Measurements from ENCODE around the gene SPINK8.
"Not testable (repeated sequence)": the region's sequence is repeated elsewhere in the genome, so short reads cannot be mapped to it uniquely, and the experiment has no call there.

The SPINK8 gene

GRCh38 chr3:48331706-48332435, 1.6 kb downstream of the SPINK8 start:
- not testable (repeated sequence) for DNase-seq (ENCODE audit: low spot score)

- no peak for DNase-seq (ENCODE audit: low spot score)
Observed at GRCh38 chr3:48320996-48321395, 12.5 kb downstream of the SPINK8 start.

GRCh38 chr3:48318713-48319468, 14.6 kb downstream of the SPINK8 start:
- DNase-seq (ENCODE audit: low spot score): no peak

- no peak for DNase-seq (ENCODE audit: low spot score)
Observed at GRCh38 chr3:48314542-48314941, 18.9 kb downstream of the SPINK8 start.

DNA sequence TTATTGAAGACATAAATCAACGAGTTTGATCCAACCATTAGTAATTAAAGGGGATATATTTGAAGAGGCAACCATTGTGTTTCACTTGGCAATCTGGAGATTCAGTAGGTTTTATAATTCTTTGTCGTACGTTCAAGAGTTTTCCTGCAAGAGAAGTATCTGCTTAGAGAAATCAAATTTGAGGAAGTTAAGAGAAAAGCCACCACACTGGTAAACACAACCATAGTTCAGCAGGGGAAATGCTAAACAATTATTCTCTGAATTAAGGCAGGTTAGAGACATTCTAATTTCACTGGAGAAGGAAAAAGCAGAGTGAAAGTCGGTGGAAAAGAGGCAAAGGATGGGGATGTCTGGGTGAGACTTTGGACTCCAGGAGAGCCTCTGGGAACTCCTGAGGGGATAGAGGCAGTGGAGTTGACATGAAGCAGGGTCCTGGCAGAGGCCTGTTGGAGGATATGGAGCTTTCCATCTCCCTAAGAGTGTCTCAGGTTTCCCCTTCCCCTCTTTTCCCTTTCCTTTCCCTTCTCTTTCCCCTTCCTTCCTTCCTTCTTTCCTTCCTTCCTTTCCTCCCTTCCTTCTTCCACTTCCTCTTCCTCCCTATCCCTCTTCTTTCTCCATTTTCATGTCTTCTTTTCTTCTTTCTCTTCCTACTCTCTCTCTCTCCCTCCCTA, 26.5 kb downstream of the SPINK8 start:
- no peak for DNase-seq (ENCODE audit: low spot score)

GRCh38 chr3:48306290-48306689, 27.2 kb downstream of the SPINK8 start:
- DNase-seq (ENCODE audit: low spot score): no peak

DNA sequence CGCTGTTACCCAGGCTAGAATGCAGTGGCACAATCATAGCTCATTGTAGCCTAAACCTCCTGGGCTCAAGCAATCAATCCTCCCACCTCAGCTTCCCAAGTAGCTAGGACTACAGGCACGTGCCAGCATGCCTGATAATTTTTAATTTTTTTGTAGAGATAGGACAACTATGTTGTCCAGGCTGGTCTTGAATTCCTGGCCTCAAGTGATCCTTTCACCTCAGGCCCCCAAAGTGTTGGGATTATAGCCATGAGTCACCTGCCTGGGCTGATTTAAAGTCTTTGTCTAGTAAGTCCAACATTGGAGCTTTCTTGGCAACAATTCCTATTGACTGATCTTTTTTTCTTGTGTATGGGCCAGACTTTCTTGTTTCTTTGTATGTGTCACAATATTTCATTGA, 28.1 kb downstream of the SPINK8 start:
- no peak for DNase-seq (ENCODE audit: low spot score)

DNA sequence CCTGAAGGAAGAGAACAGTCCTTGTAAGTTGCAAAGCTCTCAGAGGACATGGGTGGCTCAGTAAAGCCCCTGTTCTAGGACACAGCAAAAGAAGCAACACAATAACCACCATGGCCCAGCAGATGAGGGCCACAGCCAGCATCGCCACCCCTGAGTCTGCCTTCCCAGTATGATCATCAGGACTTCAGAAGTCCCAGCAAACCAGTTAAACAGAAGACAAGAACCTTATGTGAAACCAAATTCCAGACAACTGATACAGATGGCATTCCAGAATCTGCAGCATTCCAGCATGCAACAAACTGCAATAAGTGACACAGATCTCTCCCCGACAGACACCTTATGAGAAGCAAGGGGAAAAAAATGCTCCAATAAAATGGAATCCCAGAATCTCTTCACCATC, 30.4 kb downstream of the SPINK8 start:
- DNase-seq (ENCODE audit: low spot score): no peak

DNA sequence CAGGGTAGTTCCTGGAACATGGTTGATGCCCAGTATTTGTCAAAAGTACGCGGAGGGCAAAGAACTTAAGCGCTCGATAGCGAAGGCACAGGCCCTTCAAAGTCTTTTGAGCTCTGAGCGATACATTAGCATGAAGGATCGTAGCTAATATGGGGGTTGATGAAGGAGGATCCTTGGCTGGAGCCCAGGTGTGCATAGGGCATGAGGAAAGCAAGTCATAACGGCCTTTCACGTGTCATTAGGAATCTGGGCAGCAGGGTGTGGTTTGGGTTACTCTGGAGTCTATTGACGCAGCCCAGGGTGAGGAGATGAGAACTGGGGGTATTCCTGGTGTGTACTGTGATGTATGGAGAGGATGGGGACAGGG, 31.7 kb downstream of the SPINK8 start:
- DNase-seq (ENCODE audit: low spot score): no peak

DNA sequence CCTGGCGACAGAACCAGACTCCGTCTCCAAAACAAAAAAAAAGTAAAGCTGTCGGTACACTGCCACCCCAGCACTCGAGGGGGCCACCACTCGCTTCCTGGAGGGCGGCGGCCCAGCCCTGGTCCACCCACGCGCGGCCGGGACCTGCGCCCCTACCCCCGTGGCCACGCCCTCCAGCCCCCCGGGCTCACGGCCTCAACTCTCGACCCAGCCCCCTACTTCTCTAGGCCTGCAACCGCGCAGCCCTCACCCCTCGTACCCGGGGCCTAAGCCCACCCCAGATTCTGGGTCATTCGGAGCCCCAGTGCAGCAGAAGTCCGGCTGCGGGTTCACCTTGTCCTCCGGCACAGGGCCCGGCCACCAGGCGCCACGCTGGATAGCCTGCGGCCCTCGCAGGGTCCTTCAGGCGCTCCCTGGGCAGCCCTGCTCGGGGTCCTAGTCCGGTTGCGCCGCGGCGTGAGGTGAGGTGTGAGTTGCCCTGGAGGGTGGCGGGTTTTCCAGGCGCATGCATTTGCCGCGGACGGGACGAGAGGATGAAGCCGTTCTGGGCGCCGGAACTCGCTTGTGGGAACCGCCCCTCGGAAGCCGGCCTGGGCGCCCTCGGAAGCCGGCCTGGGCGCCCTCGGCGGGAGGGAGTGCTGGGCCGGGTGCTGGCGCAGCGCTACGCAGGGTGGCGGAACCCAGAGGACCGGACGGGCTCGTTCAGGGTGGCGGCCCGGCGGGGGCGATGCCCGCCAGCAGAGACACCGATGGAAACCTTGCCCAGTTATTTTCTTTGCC, 32.3 kb downstream of the SPINK8 start, which contains the start of gene NME6:
Gene NME6, minus strand, starts transcription at position 348 of the 780 bp plus-strand sequence.
- DNase-seq (ENCODE audit: low spot score): peak; percentile 94

- no peak for DNase-seq (ENCODE audit: low spot score)
Observed at GRCh38 chr3:48299746-48300712, 33.4 kb downstream of the SPINK8 start.

GRCh38 chr3:48297111-48297810, 36.2 kb downstream of the SPINK8 start:
- no peak for DNase-seq (ENCODE audit: low spot score)

- no peak for DNase-seq (ENCODE audit: low spot score)
Observed at GRCh38 chr3:48296699-48297098, 36.8 kb downstream of the SPINK8 start.

DNA sequence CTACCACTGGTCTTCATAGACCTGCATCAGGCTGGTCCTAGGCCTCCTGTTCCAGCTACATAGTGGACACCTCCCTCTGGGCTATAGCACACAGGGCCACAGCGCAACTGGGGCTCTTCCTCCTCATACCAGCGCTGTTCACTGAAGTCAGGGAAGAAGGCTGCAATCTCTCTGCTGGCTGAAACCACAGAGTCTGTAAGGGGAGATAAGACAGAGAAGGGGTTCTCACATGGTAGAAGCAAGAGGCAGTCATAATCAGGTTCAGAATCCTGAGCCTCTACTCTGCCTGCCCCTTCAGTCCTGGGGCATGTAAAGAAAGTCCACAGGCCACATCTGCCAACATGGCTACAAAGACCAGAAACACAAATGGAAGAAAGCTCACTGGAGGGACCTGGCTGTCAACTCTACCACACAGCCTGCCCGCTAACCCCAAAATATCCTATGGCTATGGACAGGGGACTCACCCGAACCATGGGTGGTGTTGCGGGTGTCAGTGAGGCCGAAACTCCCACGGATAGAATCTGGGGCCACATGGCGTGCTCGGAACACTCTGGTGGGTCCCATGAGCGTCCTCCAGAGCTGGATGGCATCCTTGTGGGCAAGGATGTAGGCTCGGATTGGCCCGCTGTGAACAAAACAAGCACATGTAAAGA, 38.7 kb downstream of the SPINK8 start:
- no peak for DNase-seq (ENCODE audit: low spot score)

DNA sequence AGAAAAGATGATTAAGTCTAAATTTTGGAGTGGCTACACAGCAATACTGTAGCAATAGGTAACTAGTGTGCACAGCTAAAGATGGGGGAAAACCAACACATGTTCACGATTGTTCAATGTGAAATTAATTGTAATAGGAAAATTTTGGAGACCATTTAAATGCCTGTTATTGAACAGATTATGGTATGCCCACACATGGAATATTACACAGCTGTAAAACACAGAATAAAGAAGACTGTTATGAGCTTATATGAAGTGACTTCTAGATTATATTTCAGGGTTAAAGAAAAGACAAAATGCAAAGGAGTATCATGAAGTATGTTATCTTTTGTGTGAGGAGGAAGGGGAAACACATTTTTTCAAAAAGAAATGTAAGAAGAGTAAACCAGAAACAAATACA, 43.8 kb downstream of the SPINK8 start:
- DNase-seq (ENCODE audit: low spot score): no peak

GRCh38 chr3:48287034-48287433, 46.4 kb downstream of the SPINK8 start:
- no peak for DNase-seq (ENCODE audit: low spot score)

- DNase-seq (ENCODE audit: low spot score): no peak
Observed at GRCh38 chr3:48286308-48286707, 47.2 kb downstream of the SPINK8 start.

- no peak for DNase-seq (ENCODE audit: low spot score)
Observed at GRCh38 chr3:48285675-48286074, 47.8 kb downstream of the SPINK8 start.

DNA sequence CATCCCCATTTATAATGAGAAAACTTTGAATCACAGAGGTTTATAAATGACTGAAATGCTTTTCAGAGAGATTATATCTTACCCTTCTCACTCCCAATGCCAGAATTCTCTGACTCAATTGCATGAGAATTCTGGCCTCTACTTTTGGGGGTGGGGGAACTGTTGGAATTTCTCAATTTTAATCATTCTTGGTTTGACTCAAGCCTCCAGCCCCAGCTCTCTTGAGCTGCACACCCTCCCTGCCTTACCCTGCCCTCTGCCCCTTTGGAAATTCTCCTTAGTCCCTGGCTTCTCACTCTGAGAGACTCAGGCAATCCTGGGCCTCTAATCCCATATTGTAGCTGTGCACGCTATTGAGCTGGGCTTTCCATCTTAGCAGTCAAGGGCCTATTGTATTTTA, 48.3 kb downstream of the SPINK8 start:
- DNase-seq (ENCODE audit: low spot score): no peak

DNA sequence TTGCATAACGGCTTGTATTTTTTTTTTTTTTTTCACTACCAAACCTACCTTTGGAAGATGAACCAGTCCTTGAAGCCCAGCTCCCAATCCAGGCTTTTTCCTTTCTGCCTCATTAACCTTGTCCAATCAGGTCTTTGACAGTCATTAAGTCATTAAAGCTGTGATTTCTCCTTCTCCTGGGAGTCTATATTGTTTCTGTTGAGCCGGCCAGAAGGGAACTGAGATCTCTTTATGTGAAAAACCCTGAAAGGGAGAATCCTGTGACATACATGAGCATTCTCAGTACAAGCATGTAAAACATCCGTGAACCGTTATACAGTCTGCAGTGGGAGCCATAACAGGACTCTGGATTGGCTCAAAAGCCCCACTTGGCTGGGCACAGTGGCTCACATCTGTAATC, 52.6 kb downstream of the SPINK8 start:
- no peak for DNase-seq (ENCODE audit: low spot score)
